Dedifferentiated amniotic fluid mesenchymal stem cell (primary cell): ENCODE results near the gene FTL.
A peak's percentile ranks its signal among the peaks of the same experiment; 100 is the strongest.

Source experiments
- DNase-seq: peaks from one replicate; pipeline ENCODE4 v3.0.0-alpha.2; 2016; ENCODE audit errors: extremely low spot score

The FTL gene

DNA sequence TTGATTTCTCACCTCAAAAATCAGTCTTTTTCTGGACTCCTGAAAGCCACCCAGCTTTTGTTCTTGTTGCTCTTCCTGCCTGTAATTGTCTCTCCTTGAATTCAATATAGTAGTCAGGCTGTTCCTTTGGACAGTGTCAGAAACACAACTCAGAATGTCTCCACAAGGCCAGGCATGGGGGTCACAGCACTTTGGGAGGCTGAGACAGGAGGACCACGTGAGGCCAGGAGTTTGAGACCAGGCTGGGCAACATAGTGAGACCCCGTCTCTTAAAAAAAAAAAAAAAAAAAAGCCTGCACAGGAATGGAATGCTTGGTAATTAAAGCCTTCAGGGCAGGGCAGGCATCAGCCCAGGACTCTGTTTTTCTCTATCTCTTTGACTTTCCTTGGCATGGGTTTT lies 19.3 kb upstream of the FTL start:
- no peak for DNase-seq

DNA sequence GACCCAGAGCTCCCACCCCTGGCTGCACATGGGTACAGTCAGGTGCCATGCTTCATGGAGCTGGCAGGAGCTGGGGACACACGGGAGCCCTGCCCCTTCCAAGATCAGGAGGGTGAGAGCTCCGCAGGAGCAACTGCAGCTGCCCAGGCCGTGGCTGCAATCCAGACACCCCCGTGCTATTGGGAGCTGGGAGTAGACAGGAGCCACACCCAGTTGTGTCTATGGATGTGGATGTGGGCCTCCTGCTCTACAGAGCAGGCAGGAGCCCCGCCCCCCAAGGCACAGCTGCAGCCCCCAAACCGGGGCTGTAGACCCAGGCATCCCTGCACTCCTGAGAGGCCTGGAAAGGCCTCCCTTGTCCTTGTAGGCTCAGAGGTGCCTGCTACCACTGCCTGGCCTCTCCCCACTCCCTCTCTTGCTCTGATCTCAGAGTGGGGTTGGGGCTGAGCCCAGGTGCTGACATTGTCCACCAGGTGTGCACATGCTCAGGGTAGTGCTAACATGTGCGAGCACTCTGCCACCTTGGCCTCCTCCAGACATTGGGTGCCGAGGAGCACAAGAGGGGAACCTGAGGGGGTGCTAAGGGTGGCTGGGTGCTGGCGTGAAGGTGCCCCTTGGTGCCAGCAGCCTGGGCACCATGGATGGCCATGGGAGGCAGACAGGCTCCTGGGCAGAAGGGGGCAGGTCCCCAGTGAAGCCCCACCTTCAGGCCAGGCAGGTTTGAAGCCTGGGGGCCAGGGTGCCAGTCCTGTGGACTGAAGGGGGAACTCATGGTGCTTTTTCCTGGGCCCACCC lies 18.4 kb upstream of the FTL start:
- DNase-seq, result no peak

DNA sequence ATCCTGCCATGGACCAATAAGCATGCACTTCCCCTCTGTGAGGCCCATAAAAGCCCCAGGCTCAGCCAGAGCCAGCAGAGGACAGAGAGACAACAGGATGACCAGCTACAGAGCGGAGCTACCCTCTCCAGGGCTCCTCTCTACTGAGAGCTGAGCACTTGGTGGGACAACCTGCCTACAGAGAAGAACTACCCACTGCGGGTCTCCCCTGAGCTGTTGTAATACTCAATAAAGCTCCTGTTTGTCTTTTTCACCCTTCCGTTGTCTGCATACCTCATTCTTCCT lies 17.9 kb upstream of the FTL start:
- DNase-seq, result no peak

DNA sequence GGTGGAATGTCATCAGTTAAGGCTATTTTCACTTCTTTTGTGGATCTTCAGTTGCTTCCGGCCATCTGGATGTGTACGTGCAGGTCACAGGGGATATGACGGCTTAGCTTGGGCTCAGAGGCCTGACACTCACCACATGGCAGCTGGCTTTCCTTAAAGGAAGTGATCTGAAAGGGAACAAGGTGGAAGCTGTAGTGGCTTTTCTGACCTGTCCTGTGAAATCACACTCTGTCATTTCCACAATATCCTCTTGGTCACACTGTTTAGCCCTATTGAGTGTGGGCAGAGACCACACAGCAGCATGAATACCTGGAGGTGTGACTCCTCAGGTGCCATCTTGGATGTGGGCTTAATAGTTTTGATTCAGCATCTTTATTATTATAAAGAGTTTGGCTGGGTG lies 14.9 kb upstream of the FTL start:
- DNase-seq, result no peak

DNA sequence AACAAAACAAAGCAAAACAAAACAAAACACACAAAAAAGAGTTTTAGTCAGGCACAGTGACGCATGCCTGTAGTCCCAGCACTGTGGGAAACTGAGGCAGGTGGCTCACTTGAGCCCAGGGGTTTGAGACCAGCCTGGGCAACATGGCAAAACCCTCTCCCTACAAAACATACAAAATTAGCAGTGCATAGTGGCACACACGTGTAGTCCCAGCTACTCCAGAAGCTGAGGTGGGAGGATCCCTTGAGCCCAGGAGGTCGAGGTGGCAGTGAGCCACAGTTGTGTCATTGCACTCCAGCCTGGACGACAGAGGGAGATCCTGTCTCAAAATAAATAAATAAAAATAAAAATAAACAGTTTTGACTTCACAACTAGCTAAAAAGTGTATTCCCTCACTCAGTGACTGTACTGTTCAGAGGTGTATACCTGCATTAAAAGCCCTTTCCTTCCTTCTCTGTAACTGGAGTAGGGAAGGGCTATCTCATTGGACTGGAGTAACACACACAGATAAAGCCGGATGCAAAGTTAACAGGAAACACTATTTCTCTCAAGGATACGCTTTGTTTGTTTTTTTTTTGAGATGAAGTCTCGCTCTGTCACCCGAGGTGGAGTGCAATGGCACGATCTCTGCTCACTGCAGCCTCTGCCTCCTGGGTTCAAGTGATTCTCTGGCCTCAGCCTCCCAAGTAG lies 14.1 kb upstream of the FTL start:
- no peak for DNase-seq

DNA sequence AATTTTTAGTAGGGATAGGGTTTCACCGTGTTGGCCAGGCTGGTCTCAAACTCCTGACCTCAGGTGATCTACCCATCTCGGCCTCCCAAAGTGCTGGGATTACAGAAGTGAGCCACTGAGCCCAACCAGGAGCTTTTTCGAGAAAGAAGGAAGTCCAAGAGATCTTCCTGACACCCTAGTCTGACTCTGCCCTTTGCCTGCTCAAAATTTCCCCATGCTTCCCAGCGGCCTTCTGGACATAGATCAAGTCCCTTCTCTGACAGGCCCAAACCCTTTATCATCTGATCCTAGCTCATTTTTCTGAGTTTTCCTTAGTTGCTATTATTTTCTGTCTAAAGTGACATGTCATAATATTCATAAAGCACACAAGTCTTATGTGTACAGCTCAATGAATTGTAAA lies 12.0 kb upstream of the FTL start:
- no peak for DNase-seq

DNA sequence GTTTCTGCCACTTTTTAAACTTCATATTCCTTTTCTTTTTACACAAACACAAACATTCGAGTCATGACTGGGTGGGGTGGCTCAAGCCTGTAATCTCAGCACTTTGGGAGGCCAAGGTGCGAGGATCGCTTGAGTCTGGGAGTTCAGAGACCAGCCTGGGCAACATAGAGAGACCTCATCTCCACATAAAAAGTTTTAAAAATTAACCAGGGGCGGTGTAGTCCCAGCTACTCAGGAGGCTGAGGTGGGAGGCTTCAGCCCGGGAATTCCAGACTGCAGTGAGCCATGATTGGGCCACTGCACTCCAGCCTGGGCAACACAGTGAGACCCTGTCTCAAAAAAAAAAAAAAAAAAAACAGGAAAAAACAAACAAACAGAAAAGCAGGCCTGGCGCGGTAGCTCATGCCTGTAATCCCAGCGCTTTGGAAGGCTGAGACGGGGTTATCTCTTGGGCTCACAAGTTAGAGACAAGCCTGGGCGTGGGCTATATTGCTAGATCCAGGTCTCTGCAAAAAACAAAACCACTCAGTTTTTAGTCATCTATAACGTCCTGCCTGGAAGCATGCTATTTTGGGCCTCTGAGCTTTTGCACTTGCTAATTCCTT lies 11.0 kb upstream of the FTL start:
- no peak for DNase-seq

DNA sequence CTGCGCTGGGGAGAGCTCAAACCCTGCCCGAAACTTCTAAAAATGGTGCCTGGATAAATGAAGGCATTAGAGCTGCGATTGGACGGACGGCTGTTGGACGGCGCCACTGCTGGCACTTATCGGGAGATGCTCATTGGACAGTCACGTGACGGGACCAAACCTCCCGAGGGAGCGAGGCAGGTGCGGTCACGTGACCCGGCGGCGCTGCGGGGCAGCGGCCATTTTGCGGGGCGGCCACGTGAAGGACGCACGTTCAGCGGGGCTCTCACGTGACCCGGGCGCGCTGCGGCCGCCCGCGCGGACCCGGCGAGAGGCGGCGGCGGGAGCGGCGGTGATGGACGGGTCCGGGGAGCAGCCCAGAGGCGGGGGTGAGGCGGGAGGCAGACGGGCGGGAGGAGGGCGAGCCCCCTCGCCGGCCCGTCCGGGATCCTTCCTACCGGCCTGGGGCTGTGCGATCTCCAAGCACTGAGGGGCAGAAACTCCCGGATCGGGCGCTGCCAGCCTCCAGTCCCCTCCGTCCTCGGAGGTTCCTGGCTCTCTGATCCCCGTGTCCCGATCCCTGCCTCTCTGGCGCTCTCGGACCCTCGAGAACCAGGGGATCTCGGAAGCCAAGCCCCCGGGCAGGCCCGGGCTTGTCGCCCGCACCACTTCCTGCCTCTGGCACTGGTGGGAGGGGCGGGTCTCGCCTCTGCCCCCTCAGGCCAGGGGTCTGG lies 10.4 kb upstream of the FTL start, which contains the start of gene BAX:
Gene BAX (plus strand): TSS at position 281 of the 713 bp plus-strand sequence. CDS start 54 bp downstream, at position 335.
- peak; percentile 90 for DNase-seq

DNA sequence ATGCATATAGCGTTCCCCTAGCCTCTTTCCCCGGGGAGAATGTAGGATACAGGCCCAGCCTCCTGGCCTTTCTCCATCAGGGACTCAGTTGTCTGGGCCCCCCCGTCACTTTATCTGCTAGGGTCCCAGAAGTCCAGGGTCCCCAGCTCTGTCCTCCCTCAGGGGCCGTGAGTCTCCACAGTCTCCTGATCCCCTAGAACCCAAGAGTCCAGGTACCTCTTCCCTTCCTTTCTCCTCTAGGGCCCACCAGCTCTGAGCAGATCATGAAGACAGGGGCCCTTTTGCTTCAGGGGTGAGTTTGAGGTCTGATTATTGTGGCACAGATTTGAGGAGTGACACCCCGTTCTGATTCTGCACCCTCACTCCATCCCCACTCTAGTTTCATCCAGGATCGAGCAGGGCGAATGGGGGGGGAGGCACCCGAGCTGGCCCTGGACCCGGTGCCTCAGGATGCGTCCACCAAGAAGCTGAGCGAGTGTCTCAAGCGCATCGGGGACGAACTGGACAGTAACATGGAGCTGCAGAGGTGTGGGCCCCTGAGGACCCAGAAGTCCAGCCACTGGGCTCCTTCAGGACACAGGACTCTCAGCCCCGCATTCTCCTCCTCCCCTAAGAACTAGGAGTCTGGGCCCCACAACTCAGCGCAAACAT lies 9.7 kb upstream of the FTL start:
- no peak for DNase-seq

DNA sequence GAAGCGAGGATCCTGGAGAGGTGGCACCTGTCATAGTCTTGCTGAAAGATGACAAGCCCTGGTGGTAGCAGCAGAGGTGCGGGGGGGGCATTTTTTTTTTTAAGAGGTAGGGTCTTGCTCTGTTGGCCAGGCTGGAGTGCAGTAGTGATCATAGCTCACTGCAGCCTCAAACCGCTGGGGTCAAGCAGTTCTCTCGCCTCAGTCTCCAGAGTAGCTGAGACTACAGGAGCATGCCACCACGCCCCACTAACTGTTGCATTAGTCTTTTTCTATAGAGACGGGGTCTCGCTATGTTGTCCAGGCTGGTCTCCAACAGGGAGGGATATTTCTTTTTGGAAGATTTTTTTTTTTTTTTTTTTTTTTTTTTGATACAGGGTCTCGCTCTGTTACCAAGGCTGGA lies 7.1 kb upstream of the FTL start:
- DNase-seq, result no peak

DNA sequence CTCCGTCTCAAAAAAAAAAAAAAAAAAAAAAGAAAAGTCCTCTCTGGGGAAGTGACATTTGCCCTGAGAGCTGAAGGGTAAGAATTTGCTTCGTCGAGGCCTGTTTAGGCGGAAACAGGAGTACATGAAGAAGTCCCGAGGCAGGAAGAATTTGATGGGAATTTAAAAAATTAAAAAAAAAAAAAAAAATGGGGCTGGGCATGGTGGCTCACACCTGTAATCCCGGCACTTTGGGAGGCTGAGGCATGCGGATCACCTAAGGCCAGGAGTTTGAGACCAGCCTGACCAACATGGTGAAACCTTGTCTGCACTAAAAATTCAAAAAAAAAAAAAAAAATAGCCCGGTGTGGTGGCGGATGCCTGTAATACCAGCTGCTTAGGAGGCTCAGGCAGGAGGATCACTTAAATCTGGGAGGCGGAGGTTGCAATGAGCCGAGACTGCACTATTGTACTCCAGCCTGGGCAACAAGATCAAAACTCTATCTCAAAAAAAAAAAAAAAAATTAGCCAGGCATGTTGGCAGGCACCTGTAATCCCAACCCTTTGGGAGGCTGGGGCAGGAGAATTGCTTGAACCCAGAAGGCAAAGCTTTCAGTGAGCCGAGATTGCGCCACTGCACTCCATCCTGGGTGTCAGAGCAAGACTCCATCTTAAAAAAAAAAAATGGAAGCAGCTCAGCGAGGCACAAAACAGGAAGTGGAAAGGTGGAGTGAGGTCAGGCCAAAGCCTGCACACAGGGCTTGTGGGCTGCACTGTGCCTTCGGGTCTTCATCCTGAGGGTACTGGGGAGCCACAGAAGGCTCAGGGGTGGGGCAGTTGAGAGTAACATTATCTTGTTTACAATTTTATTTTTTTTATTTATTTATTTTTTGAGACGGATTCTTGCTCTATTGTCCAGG lies 5.5 kb upstream of the FTL start:
- no peak for DNase-seq

DNA sequence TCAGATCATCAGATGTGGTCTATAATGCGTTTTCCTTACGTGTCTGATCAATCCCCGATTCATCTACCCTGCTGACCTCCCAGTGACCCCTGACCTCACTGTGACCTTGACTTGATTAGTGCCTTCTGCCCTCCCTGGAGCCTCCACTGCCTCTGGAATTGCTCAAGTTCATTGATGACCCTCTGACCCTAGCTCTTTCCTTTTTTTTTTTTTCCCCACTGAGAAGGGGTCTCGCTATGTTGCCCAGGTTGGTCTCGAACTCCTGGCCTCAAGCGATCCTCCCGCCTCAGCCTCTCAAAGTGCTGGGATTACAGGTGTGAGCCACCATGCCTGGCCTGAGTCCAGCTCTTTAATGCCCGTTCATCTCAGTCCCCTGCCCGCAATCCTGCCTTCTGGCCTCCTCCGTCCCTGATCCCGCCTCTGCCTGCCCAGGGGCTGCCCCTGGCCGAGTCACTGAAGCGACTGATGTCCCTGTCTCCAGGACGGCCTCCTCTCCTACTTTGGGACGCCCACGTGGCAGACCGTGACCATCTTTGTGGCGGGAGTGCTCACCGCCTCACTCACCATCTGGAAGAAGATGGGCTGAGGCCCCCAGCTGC lies 4.0 kb upstream of the FTL start:
- DNase-seq, result no peak

DNA sequence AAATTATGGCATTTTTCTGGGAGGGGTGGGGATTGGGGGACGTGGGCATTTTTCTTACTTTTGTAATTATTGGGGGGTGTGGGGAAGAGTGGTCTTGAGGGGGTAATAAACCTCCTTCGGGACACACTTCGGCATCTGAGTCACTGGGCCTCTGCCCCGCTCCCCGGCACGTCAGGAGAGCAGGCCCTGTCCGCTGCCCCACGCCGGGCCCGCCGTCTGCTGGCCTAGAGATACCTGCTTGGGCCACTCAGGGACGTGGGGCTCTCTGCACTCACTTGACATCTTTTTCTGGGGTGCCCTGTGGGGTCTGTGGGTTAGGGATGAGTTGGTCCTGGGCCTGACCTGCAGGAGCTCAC lies 3.5 kb upstream of the FTL start:
- no peak for DNase-seq

DNA sequence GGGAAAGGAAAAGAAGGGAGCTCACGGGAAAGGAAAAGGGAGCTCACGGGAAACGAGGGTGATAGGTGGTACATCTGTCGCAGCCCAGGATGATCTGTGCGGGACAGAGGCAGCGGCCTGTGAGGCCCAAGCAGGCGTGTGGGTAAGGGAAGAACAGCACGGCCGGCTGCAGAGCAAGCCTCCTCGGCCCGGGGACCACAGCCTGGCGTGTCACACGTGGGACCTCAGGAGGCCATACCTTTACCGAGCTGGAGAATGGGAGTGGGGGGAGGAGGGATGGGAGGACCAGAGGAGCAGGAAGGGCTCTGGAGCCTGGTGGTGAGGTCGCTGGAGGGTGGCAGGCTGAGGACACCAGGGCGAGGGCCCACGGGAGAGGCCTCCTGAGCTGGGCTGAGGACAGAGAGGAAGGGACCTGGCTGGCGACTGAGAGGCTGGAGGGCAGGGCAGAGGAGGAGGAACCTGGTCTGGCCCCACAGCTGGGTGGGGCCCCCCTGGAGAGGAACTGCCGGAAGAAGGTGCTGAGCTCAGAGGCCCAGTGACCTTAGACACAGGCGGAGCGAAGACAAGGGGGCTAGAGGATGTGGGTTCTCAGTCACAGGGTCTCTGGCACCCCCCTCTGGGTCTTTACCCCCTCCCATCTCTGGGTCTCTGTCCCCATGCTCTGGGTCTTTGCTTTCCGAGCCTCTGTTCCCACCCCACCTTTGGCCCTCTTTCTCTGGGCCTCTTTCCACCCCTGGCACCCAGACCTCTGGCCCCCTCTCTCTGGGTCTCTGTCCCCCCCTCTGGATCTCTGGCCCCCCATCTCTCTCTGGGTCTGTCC lies 2.9 kb upstream of the FTL start:
- DNase-seq, result no peak

DNA sequence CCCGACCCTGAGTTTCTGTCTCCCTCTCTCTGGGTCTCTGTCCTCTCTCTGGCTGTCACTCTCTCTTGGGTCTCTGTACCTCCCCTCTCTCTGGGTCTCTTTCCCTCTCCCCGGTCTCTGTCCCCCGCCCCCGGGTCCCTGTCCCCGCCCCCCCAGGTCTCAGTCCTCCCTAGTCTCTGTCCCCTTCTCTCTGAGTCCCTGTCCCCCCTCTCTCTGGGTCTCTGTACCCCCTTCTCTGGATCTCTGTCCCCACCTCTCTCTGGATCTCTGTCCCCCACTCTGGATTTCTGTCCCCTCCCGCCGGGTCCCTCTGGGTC lies 2.3 kb upstream of the FTL start:
- no peak for DNase-seq

DNA sequence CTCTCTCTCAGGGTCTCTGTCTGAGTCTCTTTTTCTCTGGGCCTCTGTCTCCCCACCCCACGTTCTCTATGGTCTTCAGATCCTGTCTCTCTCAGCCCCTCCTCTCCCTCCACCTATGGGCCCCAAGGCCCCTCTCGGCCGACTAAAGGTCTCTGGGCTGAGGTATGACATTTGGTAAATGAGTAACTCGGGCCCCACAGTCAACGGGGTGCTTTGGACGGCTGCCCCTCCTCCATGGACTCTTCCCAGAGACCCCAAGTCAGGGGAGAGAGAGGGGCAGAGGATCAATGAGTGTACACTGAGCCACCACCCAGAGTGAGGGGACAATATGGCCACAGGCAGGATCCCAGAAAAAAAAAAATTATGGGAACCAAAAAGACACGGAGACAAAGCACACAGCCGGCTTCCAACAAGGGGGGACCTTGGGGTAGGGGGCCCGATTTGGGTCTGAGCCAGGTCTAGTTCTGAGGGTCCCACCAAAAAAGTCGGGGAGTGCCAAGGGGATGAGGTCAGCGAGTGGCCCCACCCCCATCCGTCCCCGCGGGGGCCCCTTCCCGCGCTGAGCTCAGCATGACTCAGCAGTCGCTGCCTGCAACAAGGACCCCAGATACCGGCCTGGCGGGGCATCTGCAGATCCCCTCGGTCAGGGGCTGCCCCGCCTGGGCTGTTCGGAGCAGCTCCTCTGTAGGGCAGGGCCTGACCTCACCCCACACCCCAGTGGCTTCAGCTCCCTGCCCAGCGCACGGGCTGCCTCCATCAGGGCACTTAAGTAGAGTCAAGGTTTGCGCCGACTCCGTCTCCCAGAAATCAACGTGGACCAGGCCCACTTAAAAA lies 1.5 kb upstream of the FTL start:
- DNase-seq, result no peak

DNA sequence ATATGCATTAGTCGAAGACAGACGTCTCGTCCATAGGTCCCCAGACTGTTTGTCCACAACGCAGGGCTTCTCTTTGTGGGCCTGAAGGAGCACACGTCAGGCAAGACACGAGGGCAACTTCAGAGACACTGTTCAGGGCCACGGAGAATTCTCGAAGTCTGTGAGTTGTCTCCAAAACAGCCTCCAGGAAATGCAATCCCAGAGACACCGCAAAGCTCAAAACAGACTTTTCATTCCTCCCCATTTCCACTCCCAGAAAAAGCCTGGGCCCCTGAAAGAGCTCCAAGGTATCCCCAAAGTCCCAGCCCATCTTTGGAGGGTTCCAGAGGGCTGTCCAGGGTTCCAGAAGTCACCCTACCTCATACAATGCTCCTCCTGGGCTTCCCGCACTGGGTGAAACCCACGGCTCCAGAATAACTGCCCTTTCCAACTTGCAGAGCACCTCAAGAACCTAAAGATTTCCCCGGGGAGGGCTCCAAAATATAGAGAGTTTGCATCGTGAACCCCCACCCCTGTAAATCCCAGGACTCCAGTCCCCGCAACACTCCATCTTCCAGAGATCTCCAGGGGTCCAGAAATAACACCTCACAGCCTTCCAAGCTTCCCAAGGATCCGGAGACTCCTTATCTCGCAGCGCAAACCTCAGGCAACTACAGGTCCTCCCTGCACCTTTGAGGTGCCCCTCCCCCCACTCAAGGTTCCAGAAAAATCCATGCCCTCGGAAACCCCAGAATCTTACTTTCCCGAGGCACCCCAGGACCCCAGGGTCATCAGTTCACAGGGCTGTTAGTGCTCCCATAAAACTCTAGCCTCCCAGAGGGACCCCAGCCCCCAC lies 687 bp upstream of the FTL start:
- DNase-seq, result no peak
